Endothelial cell of umbilical vein (primary cell): ENCODE measurements around the gene GPR137. TPM values are rescaled to one million over a fixed set of nuclear protein-coding genes. Genes with fewer than 3 reads are reported as not detected.
A peak's percentile ranks its signal among the peaks of the same experiment; 100 is the strongest.

Experiments used
- BruUV-seq: library from RNA; stranded (reverse); fragments of 400-500 nt; replicated peaks from 2 replicates; lab custom pipeline; 2021; lab: Mats Ljungman, UMichigan
- CTCF ChIA-PET: fragments of 300-600, 350-600 bp; sonication (Branson Sonifier 250); formaldehyde crosslinking; loops from one replicate; lab custom pipeline; 2021; ENCODE audit warnings: antibody characterized with exemption, inconsistent platforms; lab: Charles Lee
- POLR2A ChIA-PET: fragments of 300-600, 350-600 bp; sonication (Branson Sonifier 250); formaldehyde crosslinking; loops from one replicate; lab custom pipeline; 2021; ENCODE audit warnings: antibody characterized with exemption, inconsistent platforms; lab: Charles Lee
- DNase-seq: peaks from one replicate; pipeline ENCODE4 v3.0.0-alpha.2; 2011; ENCODE audit warnings: low read depth, low spot score
- FAIRE-seq: peaks from 2 replicates; lab custom pipeline; 2011; peaks lifted over from hg19 to GRCh38; lab: Jason Lieb, UNC
- H2AFZ ChIP-seq: 2 replicates; pipeline ENCODE4 v1.6.0; 2012; ENCODE audit warnings: low read depth, low read length, control low read depth, inconsistent platforms
- H3K27ac ChIP-seq: 2 replicates; pipeline ENCODE4 v1.5.1; 2011; ENCODE audit warnings: low read depth, mild to moderate bottlenecking, control low read depth, low read length, moderate library complexity; ENCODE audit not compliant: insufficient read depth
- H3K27me3 ChIP-seq, 2 experiments: 2 replicates each; pipeline versions ENCODE4 v1.6.0 to v1.6.1; 2011; ENCODE audit warnings: low read length in 2 of 2, mixed read lengths in 1 of 2; ENCODE audit not compliant: control insufficient read depth in 2 of 2, insufficient read depth in 2 of 2
- H3K36me3 ChIP-seq, 2 experiments: 2 replicates in 1 of 2; 3 replicates in 1 of 2; pipeline ENCODE4 v1.5.1; 2011; ENCODE audit warnings: low read length in 2 of 2, mild to moderate bottlenecking in 1 of 2, moderate library complexity in 1 of 2; ENCODE audit not compliant: control insufficient read depth in 2 of 2, insufficient read depth in 2 of 2; ENCODE audit errors: extremely low read depth in 1 of 2
- H3K4me1 ChIP-seq: 3 replicates; pipeline ENCODE4 v1.5.1; 2011; ENCODE audit warnings: mild to moderate bottlenecking, low read length; ENCODE audit not compliant: control insufficient read depth, insufficient read depth; ENCODE audit errors: extremely low read depth
- H3K4me2 ChIP-seq: 2 replicates; pipeline ENCODE4 v1.6.1; 2011; ENCODE audit warnings: low read length, control low read depth, mixed read lengths; ENCODE audit not compliant: insufficient read depth
- H3K4me3 ChIP-seq, 3 experiments: fragments of 200-600 bp in 1 of 3; sonication (generic), shearing (Covaris generic) in 1 of 3; replicated peaks in 1 of 3; 2 replicates each; pipeline ENCODE4 v1.5.1; 2011 to 2016; ENCODE audit warnings: control low read depth in 3 of 3, low read length in 3 of 3, mild to moderate bottlenecking in 2 of 3, inconsistent platforms in 1 of 3, low read depth in 1 of 3, moderate library complexity in 1 of 3; ENCODE audit not compliant: insufficient read depth in 1 of 3
- H3K79me2 ChIP-seq: 2 replicates; pipeline ENCODE4 v1.6.0; 2012; ENCODE audit warnings: low read length, inconsistent platforms; ENCODE audit not compliant: control insufficient read depth, insufficient read depth
- H3K9ac ChIP-seq: replicated peaks from 2 replicates; pipeline ENCODE3; 2011; ENCODE audit warnings: low read length, control low read depth; ENCODE audit not compliant: insufficient read depth; ENCODE audit errors: extremely low read depth
- H3K9me1 ChIP-seq: replicated peaks from 3 replicates; pipeline ENCODE4 v1.6.0; 2011; ENCODE audit warnings: mild to moderate bottlenecking, low read length; ENCODE audit not compliant: control insufficient read depth, insufficient read depth; ENCODE audit errors: extremely low read depth
- H3K9me3 ChIP-seq: replicated peaks from 2 replicates; pipeline ENCODE4 v1.5.1; 2012; ENCODE audit warnings: low read length, inconsistent platforms; ENCODE audit not compliant: control insufficient read depth, insufficient read depth
- H4K20me1 ChIP-seq: replicated peaks from 2 replicates; pipeline ENCODE3; 2011; ENCODE audit warnings: mild to moderate bottlenecking, low read length; ENCODE audit not compliant: control insufficient read depth, insufficient read depth; ENCODE audit errors: extremely low read depth
- EZH2 ChIP-seq: IDR thresholded peaks from 2 replicates; pipeline ENCODE4 v1.6.1; 2012; ENCODE audit warnings: borderline replicate concordance, low read depth, mild to moderate bottlenecking, moderate library complexity, low read length, inconsistent platforms; ENCODE audit not compliant: severe bottlenecking
- JUN ChIP-seq: IDR thresholded peaks from 2 replicates; pipeline ENCODE4 v1.6.1; 2011; ENCODE audit warnings: borderline replicate concordance, low read depth; ENCODE audit not compliant: insufficient read length, insufficient read depth
- MYC ChIP-seq: IDR thresholded peaks from one replicate; pipeline ENCODE4 v1.6.1; 2011; ENCODE audit warnings: mild to moderate bottlenecking, low read depth, low read length
- POLR2A ChIP-seq: IDR thresholded peaks from 2 replicates; pipeline ENCODE4 v1.6.1; 2012; ENCODE audit warnings: low read depth, mild to moderate bottlenecking, control low read depth, low read length
- dilution Hi-C: fragments of 300-500 bp; cut with MboI; formaldehyde crosslinking; loops from one replicate; pipeline ENCODE4 v1.15.0; 2019; ENCODE audit warnings: low sequenced_read_pairs; ENCODE audit not compliant: extremely low pct_ligation_motif_present
- intact Hi-C: fragments of 100-400 bp; cut with micrococcal nuclease; formaldehyde crosslinking; loops from one replicate; pipeline ENCODE4 v1.10.0; 2022
- polyA plus RNA-seq, 4 experiments: library from polyadenylated mRNA; depleted of rRNA in 3 of 4; stranded (reverse) in 3 of 4; unstranded in 1 of 4; fragments of >200 nt; gene quantifications; 2 replicates each; pipeline versions ENCODE4 v1.2.1 to v1.2.3, GENCODE V29; 2011 to 2012; ENCODE audit warnings: missing spikeins in 1 of 4
- total RNA-seq: library from RNA; stranded (reverse); gene quantifications from 2 replicates; pipeline ENCODE4 v1.2.3, GENCODE V29; 2021
- TF ChIP-seq, protein P1 (sequence below): IDR thresholded peaks from 2 replicates; pipeline ENCODE4 v1.6.1; 2011; ENCODE audit not compliant: insufficient read depth, insufficient read length

Gene GPR137
- total and polyA plus RNA-seq, 2 donors (not counting 3 experiments of a cell fraction or from before 2014, with no cell fraction given): 40.9 to 42.5 TPM

GRCh38 chr11:64285885-64286800 is 495 bp downstream of the GPR137 start:
- Histone ChIP-seq H2AFZ (peak overlapping the region; percentile 49), H3K79me2 (peaks cover 2% of the 10 kb centered on the region), H3K9me3 (no peaks in the 10 kb centered on the region), H3K9me1 (no peaks in the 10 kb centered on the region), H4K20me1 (no peaks in the 10 kb centered on the region), H3K27me3 (peaks cover 11 to 12% of the 10 kb centered on the region in 2 experiments), H3K9ac (peak overlapping the region; percentile 54), H3K4me1 (peaks cover 11% of the 10 kb centered on the region), H3K4me3 (peak overlapping the region; percentile 11 to 49 (median 42)), H3K4me2 (peak overlapping the region; percentile 58), H3K27ac (no peak overlapping the region), H3K36me3 (peaks cover 0 to 5% of the 10 kb centered on the region in 2 experiments)
- TF ChIP-seq EZH2: no peak
- TF ChIP-seq MYC: no peak
- peak; percentile 10 for TF ChIP-seq POLR2A
- intact Hi-C loops: loop anchor here (1.0 to 5.0 kb wide), 5 partner anchors 16 to 99 kb away; partner anchors contain the start of genes ESRRA, PLCB3, PPP1R14B and STIP1
- ChIA-PET POLR2A (no interaction called here), CTCF (interaction anchor here (2.2 to 3.5 kb wide), 3 partner anchors 15 to 69 kb away, joined by 8 to 26 read pairs (median 9); partner anchors contain the start of gene CATSPERZ)
- FAIRE-seq: no peak
- dilution Hi-C loops: no loop called here
- DNase-seq: no peak
- no TSS peak for BruUV-seq

DNA sequence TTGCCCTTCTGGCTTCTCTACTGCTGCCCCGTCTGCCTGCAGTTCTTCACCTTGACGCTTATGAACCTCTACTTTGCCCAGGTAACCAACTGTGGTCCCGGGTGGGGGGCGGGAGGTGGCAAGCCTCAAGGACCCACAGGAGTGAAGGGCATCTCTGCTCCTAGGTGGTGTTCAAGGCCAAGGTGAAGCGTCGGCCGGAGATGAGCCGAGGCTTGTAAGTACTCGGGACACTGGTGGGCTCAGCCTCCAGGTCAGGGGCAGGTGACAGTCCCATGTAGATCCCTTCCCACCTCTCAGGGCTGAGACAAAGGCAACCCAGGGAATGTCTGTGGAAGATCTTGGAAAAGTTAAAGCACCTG is 1.1 kb downstream of the GPR137 start:
- intact Hi-C loops (loop anchor here (5.0 kb wide), 1 partner anchor 99 kb away; the partner anchor contains the start of gene STIP1), dilution Hi-C loops (no loop called here)
- Histone ChIP-seq H3K4me1 (peaks cover 11% of the 10 kb centered on the region), H3K4me2 (no peak overlapping the region), H3K79me2 (peaks cover 2% of the 10 kb centered on the region), H3K27me3 (peaks cover 13 to 18% of the 10 kb centered on the region in 2 experiments), H3K36me3 (peaks cover 0 to 5% of the 10 kb centered on the region in 2 experiments), H3K27ac (no peak overlapping the region), H3K9me1 (no peaks in the 10 kb centered on the region), H2AFZ (no peak overlapping the region), H3K4me3 (no peak overlapping the region), H3K9me3 (no peaks in the 10 kb centered on the region), H4K20me1 (no peaks in the 10 kb centered on the region), H3K9ac (no peak overlapping the region)
- ChIA-PET POLR2A (no interaction called here), CTCF (interaction anchor here (2.2 kb wide), 1 partner anchor 14 kb away, joined by 8 read pairs; no protein-coding TSS in a partner anchor)
- DNase-seq: no peak
- no peak for FAIRE-seq
- TF ChIP-seq JUN: no peak
- TF ChIP-seq, protein P1, sequence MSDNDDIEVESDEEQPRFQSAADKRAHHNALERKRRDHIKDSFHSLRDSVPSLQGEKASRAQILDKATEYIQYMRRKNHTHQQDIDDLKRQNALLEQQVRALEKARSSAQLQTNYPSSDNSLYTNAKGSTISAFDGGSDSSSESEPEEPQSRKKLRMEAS: no peak
- TF ChIP-seq POLR2A: no peak
- TF ChIP-seq MYC: no peak
- BruUV-seq: no TSS peak
